Smooth muscle cell (in vitro differentiated cells): ENCODE data around the gene AKR1A1. TPM values are rescaled to one million over a fixed set of nuclear protein-coding genes. Genes with fewer than 3 reads are reported as not detected.

Experiments used
- DNase-seq: peaks from one replicate; lab custom pipeline; 2025; ENCODE audit not compliant: unreplicated experiment; lab: John Stamatoyannopoulos, UW
- H2AFZ ChIP-seq: fragments of 200-600 bp; sonication (generic); 2 replicates; pipeline ENCODE4 v1.6.0; 2016; ENCODE audit warnings: antibody characterized with exemption, low read depth, mild to moderate bottlenecking
- H3F3A ChIP-seq: fragments of 200-600 bp; sonication (generic); 2 replicates; pipeline ENCODE4 v1.6.0; 2017; ENCODE audit warnings: antibody characterized with exemption, low read depth
- H3K27ac ChIP-seq: fragments of 200-600 bp; sonication (generic); 2 replicates; pipeline ENCODE4 v1.5.1; 2016; ENCODE audit warnings: low read depth, mild to moderate bottlenecking
- H3K27me3 ChIP-seq: fragments of 200-600 bp; sonication (generic); 2 replicates; pipeline ENCODE4 v1.6.1; 2016; ENCODE audit warnings: low read depth, mild to moderate bottlenecking
- H3K36me3 ChIP-seq: fragments of 200-600 bp; sonication (generic); 2 replicates; pipeline ENCODE4 v1.5.1; 2016; ENCODE audit warnings: low read depth
- H3K4me1 ChIP-seq: fragments of 200-600 bp; sonication (generic); 2 replicates; pipeline ENCODE4 v1.5.1; 2016; ENCODE audit warnings: low read depth
- H3K4me2 ChIP-seq: fragments of 200-600 bp; sonication (generic); 2 replicates; pipeline ENCODE4 v1.6.0; 2016; ENCODE audit warnings: mild to moderate bottlenecking
- H3K4me3 ChIP-seq: fragments of 200-600 bp; sonication (generic); 2 replicates; pipeline ENCODE4 v1.5.1; 2016; ENCODE audit warnings: mild to moderate bottlenecking
- H3K79me2 ChIP-seq: fragments of 200-600 bp; sonication (generic); 2 replicates; pipeline ENCODE4 v1.6.0; 2016; ENCODE audit warnings: low read depth, mild to moderate bottlenecking
- H3K9ac ChIP-seq: fragments of 200-600 bp; sonication (generic); 2 replicates; pipeline ENCODE4 v1.6.0; 2016; ENCODE audit warnings: low read depth
- H3K9me3 ChIP-seq: fragments of 200-600 bp; sonication (generic); replicated peaks from 2 replicates; pipeline ENCODE4 v1.5.1; 2016; ENCODE audit warnings: low read depth
- H4K20me1 ChIP-seq: fragments of 200-600 bp; sonication (generic); 2 replicates; pipeline ENCODE4 v1.6.0; 2016; ENCODE audit warnings: low read depth
- WGBS: methylation state at CpG from one replicate; pipeline ENCODE4 v1.1.7; 2016; ENCODE audit warnings: low lambda C conversion rate; 5-methylcytosine and 5-hydroxymethylcytosine counted together
- polyA plus RNA-seq: library from polyadenylated mRNA; unstranded; fragments of >200 nt; fragmentation: Nextera tagmentation; extraction: Ambion mirVana; gene quantifications from 2 replicates; pipeline ENCODE4 v1.2.1, GENCODE V29; 2016
- total RNA-seq: library from RNA; depleted of rRNA; stranded (reverse); fragments of >200 nt; gene quantifications from 2 replicates; pipeline ENCODE4 v1.2.3, GENCODE V29; 2014
- TF ChIP-seq, protein P1 (sequence below): fragments of 200-600 bp; sonication (generic); IDR thresholded peaks from 2 replicates; pipeline ENCODE4 v1.5.1; 2017; ENCODE audit warnings: borderline replicate concordance, mild to moderate bottlenecking, antibody characterized with exemption; ENCODE audit not compliant: insufficient read depth, poor library complexity, severe bottlenecking

Gene AKR1A1
- total and polyA plus RNA-seq, 2 experiments from 2014 or later = 91.4 to 135 TPM

DNA sequence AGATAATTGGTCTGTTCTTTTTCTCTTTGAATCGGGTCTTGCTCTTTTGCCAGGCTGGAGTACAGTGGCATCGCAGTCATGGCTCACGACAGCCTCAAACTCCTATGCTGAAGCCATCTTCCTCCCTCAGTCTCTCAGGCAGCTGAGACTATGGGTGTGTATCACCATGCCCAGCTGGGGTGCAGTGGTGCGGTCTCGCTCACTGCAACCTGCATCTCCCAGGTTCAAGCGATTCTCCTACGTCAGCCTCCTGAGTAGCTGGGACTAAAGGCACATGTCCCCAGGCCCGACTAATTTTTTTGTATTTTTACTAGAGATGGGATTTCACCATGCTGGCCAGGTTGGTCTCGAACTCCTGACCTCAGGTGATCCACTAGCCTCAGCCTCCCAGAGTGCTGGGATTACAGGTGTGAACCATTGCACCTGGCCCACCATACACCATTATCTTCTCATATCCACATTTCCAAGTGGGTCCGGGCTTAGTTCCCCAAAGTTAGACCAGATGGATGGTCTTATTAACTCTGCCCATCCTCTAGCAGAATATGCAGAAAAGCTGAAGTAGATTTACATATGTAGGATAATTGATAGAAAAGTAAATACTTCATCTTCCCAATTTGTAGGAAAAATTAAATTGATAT is 60.1 kb downstream of the AKR1A1 start:
- Histone ChIP-seq H3K27ac (no peak overlapping the region), H4K20me1 (peaks cover 19% of the 10 kb centered on the region), H3F3A (no peaks in the 10 kb centered on the region), H2AFZ (no peak overlapping the region), H3K4me2 (no peak overlapping the region), H3K79me2 (no peaks in the 10 kb centered on the region), H3K36me3 (peaks cover 10% of the 10 kb centered on the region), H3K9me3 (no peaks in the 10 kb centered on the region), H3K4me1 (no peaks in the 10 kb centered on the region), H3K4me3 (no peak overlapping the region), H3K9ac (no peak overlapping the region), H3K27me3 (no peaks in the 10 kb centered on the region)
- WGBS = 99% methylated on average over 10 of the region's 10 CpGs
- DNase-seq = no peak
- TF ChIP-seq, protein P1, sequence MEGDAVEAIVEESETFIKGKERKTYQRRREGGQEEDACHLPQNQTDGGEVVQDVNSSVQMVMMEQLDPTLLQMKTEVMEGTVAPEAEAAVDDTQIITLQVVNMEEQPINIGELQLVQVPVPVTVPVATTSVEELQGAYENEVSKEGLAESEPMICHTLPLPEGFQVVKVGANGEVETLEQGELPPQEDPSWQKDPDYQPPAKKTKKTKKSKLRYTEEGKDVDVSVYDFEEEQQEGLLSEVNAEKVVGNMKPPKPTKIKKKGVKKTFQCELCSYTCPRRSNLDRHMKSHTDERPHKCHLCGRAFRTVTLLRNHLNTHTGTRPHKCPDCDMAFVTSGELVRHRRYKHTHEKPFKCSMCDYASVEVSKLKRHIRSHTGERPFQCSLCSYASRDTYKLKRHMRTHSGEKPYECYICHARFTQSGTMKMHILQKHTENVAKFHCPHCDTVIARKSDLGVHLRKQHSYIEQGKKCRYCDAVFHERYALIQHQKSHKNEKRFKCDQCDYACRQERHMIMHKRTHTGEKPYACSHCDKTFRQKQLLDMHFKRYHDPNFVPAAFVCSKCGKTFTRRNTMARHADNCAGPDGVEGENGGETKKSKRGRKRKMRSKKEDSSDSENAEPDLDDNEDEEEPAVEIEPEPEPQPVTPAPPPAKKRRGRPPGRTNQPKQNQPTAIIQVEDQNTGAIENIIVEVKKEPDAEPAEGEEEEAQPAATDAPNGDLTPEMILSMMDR = no peak

- Histone ChIP-seq H3K4me3 (no peak overlapping the region), H3F3A (no peaks in the 10 kb centered on the region), H3K4me1 (no peaks in the 10 kb centered on the region), H3K9me3 (no peaks in the 10 kb centered on the region), H3K4me2 (no peak overlapping the region), H3K27me3 (no peaks in the 10 kb centered on the region), H3K79me2 (no peaks in the 10 kb centered on the region), H3K27ac (no peak overlapping the region), H4K20me1 (peaks cover 13% of the 10 kb centered on the region), H3K9ac (no peak overlapping the region), H3K36me3 (peaks cover 20% of the 10 kb centered on the region), H2AFZ (no peak overlapping the region)
- TF ChIP-seq, protein P1 = no peak
- DNase-seq = no peak
- 81% methylated on average over 8 of the region's 8 CpGs for WGBS
Measured at GRCh38 chr1:45612941-45613579, 62.4 kb downstream of the AKR1A1 start.

GRCh38 chr1:45615885-45616284 is 65.3 kb downstream of the AKR1A1 start:
- H3K27ac ChIP-seq = no peak overlapping the region
- no peaks in the 10 kb centered on the region for H3K9me3 ChIP-seq
- H4K20me1 ChIP-seq = peaks cover 13% of the 10 kb centered on the region
- TF ChIP-seq, protein P1 = no peak
- H2AFZ ChIP-seq = no peak overlapping the region
- no peak overlapping the region for H3K9ac ChIP-seq
- WGBS = 100% methylated on average over 1 of the region's 1 CpG
- H3K36me3 ChIP-seq = peaks cover 20% of the 10 kb centered on the region
- no peak overlapping the region for H3K4me2 ChIP-seq
- H3K27me3 ChIP-seq = no peaks in the 10 kb centered on the region
- H3K4me1 ChIP-seq = no peaks in the 10 kb centered on the region
- no peaks in the 10 kb centered on the region for H3K79me2 ChIP-seq
- no peaks in the 10 kb centered on the region for H3F3A ChIP-seq
- DNase-seq = no peak
- no peak overlapping the region for H3K4me3 ChIP-seq
